HepG2 (cell line): Measurements from ENCODE around the gene TRUB1. TPM values are rescaled to one million over a fixed set of nuclear protein-coding genes. Genes with fewer than 3 reads are reported as not detected.

ENCODE experiments used
- AGO2 ChIP-seq: fragments of 200-400 bp; formaldehyde crosslinking; optimal IDR thresholded peaks from 2 replicates; pipeline ENCODE3; 2017; ENCODE audit warnings: mild to moderate bottlenecking, low read depth, low read length, moderate library complexity
- ETV5 ChIP-seq: IDR thresholded peaks from 2 replicates; pipeline ENCODE4 v1.6.1; 2018; ENCODE audit warnings: missing biosample characterization, missing genetic modification reagents, inconsistent platforms, borderline replicate concordance
- ONECUT2 ChIP-seq: sonication (generic); formaldehyde crosslinking; IDR thresholded peaks from 2 replicates; pipeline ENCODE4 v1.4.0; 2020; ENCODE audit warnings: missing genetic modification reagents
- SP5 ChIP-seq: IDR thresholded peaks from 2 replicates; pipeline ENCODE4 v1.6.1; 2016; ENCODE audit warnings: low read depth, borderline replicate concordance
- ZFP91 ChIP-seq: sonication (generic); formaldehyde crosslinking; IDR thresholded peaks from 2 replicates; pipeline ENCODE4 v1.9.0; 2022; ENCODE audit warnings: missing genetic modification reagents, mild to moderate bottlenecking, borderline replicate concordance
- ZNF407 ChIP-seq: sonication (generic); formaldehyde crosslinking; IDR thresholded peaks from one replicate; pipeline ENCODE4 v1.5.1; 2020; ENCODE audit warnings: mild to moderate bottlenecking, missing genetic modification reagents; ENCODE audit errors: not compliant biosample characterization
- ZNF446 ChIP-seq: sonication (generic); formaldehyde crosslinking; IDR thresholded peaks from 2 replicates; pipeline ENCODE4 v1.5.0; 2020; ENCODE audit warnings: mild to moderate bottlenecking, missing genetic modification reagents
- ZNF530 ChIP-seq: sonication (generic); formaldehyde crosslinking; IDR thresholded peaks from 2 replicates; pipeline ENCODE4 v1.5.0; 2020; ENCODE audit warnings: low read depth, mild to moderate bottlenecking, missing genetic modification reagents
- polyA plus RNA-seq, 8 experiments: library from polyadenylated mRNA; depleted of rRNA in 3 of 8; stranded (reverse) in 7 of 8; unstranded in 1 of 8; fragments of >200 nt; fragmentation: Illumina TruSeq in 4 of 8; extraction: Trizol in 4 of 8; gene quantifications; 2 replicates each; pipeline versions ENCODE4 v1.2.1 to v1.2.3, GENCODE V29; 2011 to 2016; ENCODE audit warnings: low read depth in 4 of 8, missing spikeins in 1 of 8, mixed read lengths in 1 of 8; ENCODE audit not compliant: insufficient read depth in 1 of 8
- total RNA-seq, 5 experiments: library from RNA; depleted of rRNA; stranded (reverse); fragments of >200 nt; fragmentation: Illumina TruSeq; extraction: Trizol; gene quantifications; 2 replicates each; pipeline ENCODE4 v1.2.3, GENCODE V29; 2016; ENCODE audit warnings: low read depth in 1 of 5
- TF ChIP-seq, protein P1 (sequence below): sonication (generic); formaldehyde crosslinking; IDR thresholded peaks from 2 replicates; pipeline ENCODE4 v1.5.0; 2020; ENCODE audit warnings: missing genetic modification reagents
- TF ChIP-seq, protein P2 (sequence below): sonication (generic); formaldehyde crosslinking; IDR thresholded peaks from 2 replicates; pipeline ENCODE4 v1.4.0; 2020; ENCODE audit warnings: low read depth, missing genetic modification reagents

Gene TRUB1
- total and polyA plus RNA-seq, 2 of the 13 experiments (the other 11 are each of a cell fraction or from before 2014, with no cell fraction given) = 10.6 to 38.9 TPM

DNA sequence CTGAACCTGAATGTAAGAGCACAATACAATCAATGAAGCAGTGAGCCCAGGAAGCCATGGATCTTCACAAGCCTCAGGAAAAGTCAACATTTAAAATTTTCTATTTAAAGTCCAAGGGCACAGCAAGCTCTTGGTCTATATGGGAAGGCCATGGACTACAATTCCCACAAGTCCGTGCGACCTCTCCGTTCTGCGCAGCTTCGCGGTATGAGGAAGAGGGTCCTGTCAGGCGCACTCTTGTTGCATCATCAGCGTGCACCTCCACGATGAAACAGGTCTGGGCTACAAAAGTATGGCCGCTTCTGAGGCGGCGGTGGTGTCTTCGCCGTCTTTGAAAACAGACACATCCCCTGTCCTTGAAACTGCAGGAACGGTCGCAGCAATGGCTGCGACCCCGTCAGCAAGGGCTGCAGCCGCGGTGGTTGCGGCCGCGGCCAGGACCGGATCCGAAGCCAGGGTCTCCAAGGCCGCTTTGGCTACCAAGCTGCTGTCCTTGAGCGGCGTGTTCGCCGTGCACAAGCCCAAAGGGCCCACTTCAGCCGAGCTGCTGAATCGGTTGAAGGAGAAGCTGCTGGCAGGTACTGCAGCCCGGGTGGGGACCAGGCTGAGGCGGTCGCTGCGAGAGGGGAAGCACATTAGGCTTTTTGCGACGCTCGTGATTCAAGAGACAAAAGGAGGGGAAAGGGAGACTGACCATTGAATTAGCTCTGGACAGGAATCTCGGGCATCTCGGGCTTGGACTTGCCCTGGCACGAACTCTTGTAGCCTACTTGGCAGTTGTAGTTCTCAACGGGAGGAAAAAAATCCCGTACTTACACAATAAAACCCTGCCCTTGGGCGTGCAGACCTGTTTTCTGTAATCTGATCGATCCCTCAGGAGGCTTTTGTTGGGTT lies at the start of gene TRUB1 (continued):
- TF ChIP-seq ZNF407 (CRISPR knock-in tag) = peak; percentile 28
- TF ChIP-seq, protein P1, sequence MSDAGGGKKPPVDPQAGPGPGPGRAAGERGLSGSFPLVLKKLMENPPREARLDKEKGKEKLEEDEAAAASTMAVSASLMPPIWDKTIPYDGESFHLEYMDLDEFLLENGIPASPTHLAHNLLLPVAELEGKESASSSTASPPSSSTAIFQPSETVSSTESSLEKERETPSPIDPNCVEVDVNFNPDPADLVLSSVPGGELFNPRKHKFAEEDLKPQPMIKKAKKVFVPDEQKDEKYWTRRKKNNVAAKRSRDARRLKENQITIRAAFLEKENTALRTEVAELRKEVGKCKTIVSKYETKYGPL (CRISPR knock-in tag) = no peak
- TF ChIP-seq ZNF530 (CRISPR knock-in tag) = no peak
- peak; percentile 46 for TF ChIP-seq ETV5
- TF ChIP-seq, protein P2, sequence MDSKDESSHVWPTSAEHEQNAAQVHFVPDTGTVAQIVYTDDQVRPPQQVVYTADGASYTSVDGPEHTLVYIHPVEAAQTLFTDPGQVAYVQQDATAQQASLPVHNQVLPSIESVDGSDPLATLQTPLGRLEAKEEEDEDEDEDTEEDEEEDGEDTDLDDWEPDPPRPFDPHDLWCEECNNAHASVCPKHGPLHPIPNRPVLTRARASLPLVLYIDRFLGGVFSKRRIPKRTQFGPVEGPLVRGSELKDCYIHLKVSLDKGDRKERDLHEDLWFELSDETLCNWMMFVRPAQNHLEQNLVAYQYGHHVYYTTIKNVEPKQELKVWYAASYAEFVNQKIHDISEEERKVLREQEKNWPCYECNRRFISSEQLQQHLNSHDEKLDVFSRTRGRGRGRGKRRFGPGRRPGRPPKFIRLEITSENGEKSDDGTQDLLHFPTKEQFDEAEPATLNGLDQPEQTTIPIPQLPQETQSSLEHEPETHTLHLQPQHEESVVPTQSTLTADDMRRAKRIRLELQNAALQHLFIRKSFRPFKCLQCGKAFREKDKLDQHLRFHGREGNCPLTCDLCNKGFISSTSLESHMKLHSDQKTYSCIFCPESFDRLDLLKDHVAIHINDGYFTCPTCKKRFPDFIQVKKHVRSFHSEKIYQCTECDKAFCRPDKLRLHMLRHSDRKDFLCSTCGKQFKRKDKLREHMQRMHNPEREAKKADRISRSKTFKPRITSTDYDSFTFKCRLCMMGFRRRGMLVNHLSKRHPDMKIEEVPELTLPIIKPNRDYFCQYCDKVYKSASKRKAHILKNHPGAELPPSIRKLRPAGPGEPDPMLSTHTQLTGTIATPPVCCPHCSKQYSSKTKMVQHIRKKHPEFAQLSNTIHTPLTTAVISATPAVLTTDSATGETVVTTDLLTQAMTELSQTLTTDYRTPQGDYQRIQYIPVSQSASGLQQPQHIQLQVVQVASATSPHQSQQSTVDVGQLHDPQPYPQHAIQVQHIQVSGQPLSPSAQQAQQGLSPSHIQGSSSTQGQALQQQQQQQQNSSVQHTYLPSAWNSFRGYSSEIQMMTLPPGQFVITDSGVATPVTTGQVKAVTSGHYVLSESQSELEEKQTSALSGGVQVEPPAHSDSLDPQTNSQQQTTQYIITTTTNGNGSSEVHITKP = no peak
- TF ChIP-seq ZNF446 (CRISPR knock-in tag) = no peak; the same call in 1 of the 2 replicates
- peak; percentile 85 for TF ChIP-seq ZFP91 (CRISPR knock-in tag)
- TF ChIP-seq AGO2 = peak; percentile 58
- TF ChIP-seq ONECUT2 (CRISPR knock-in tag) = peak; percentile 57; the same call in 1 of the 2 replicates
- no peak for TF ChIP-seq SP5 (CRISPR knock-in tag)
